HTR-8/SVneo (cell line): ENCODE results near the gene FIGN.

Source experiments
- DNase-seq: peaks from one replicate; pipeline ENCODE4 v3.0.0; 2011; ENCODE audit warnings: low spot score, mixed read lengths; ENCODE audit not compliant: insufficient read length
- FAIRE-seq: peaks from 2 replicates; lab custom pipeline; 2011; peaks lifted over from hg19 to GRCh38; lab: Jason Lieb, UNC

Gene FIGN

GRCh38 chr2:163713534-163714311, 22.1 kb downstream of the FIGN start:
- no peak for FAIRE-seq
- no peak for DNase-seq

- FAIRE-seq, result no peak
- DNase-seq, result no peak
Observed at GRCh38 chr2:163711699-163712098, 24.1 kb downstream of the FIGN start.

- no peak for DNase-seq
- no peak for FAIRE-seq
Observed at GRCh38 chr2:163711258-163711657, 24.6 kb downstream of the FIGN start.

- no peak for FAIRE-seq
Observed at GRCh38 chr2:163709270-163709669, 26.5 kb downstream of the FIGN start.

GRCh38 chr2:163708265-163708664, 27.5 kb downstream of the FIGN start:
- FAIRE-seq, result no peak
- no peak for DNase-seq

More at GRCh38 chr2:163709270-163709669, 26.5 kb downstream of the FIGN start:
- no peak for DNase-seq

GRCh38 chr2:163703386-163703785, 32.4 kb downstream of the FIGN start:
- no peak for FAIRE-seq

GRCh38 chr2:163701399-163702195, 34.2 kb downstream of the FIGN start:
- DNase-seq (no peak), FAIRE-seq (no peak)

More at GRCh38 chr2:163703386-163703785, 32.4 kb downstream of the FIGN start:
- no peak for DNase-seq

GRCh38 chr2:163698857-163699256, 37.0 kb downstream of the FIGN start:
- DNase-seq (no peak), FAIRE-seq (no peak)

GRCh38 chr2:163697846-163698637, 37.8 kb downstream of the FIGN start:
- DNase-seq, result no peak

GRCh38 chr2:163697429-163697828, 38.4 kb downstream of the FIGN start:
- no peak for FAIRE-seq
- no peak for DNase-seq

More at GRCh38 chr2:163697846-163698637, 37.8 kb downstream of the FIGN start:
- FAIRE-seq, result no peak

- FAIRE-seq, result no peak
- DNase-seq, result no peak
Observed at GRCh38 chr2:163693484-163693883, 42.3 kb downstream of the FIGN start.

GRCh38 chr2:163692611-163693482, 43.0 kb downstream of the FIGN start:
- FAIRE-seq, result no peak
- DNase-seq, result no peak

- FAIRE-seq, result no peak
- DNase-seq, result no peak
Observed at GRCh38 chr2:163692081-163692480, 43.7 kb downstream of the FIGN start.

GRCh38 chr2:163690896-163691295, 44.9 kb downstream of the FIGN start:
- FAIRE-seq (no peak), DNase-seq (no peak)

GRCh38 chr2:163687217-163687616, 48.6 kb downstream of the FIGN start:
- FAIRE-seq (no peak), DNase-seq (no peak)

GRCh38 chr2:163686289-163686688, 49.5 kb downstream of the FIGN start:
- FAIRE-seq, result no peak
- no peak for DNase-seq

- DNase-seq (no peak), FAIRE-seq (no peak)
Observed at GRCh38 chr2:163682695-163683094, 53.1 kb downstream of the FIGN start.

GRCh38 chr2:163681745-163682144, 54.1 kb downstream of the FIGN start:
- FAIRE-seq (no peak), DNase-seq (no peak)

GRCh38 chr2:163675388-163675787, 60.4 kb downstream of the FIGN start:
- DNase-seq, result no peak
- no peak for FAIRE-seq

- DNase-seq (no peak), FAIRE-seq (no peak)
Observed at GRCh38 chr2:163673522-163673921, 62.3 kb downstream of the FIGN start.
